Small intestine (tissue), 7 donors: ENCODE data around the gene GPLD1. TPM values are rescaled to one million over a fixed set of nuclear protein-coding genes. Genes with fewer than 3 reads are reported as not detected.
"Not testable (repeated sequence)": the region's sequence is repeated elsewhere in the genome, so short reads cannot be mapped to it uniquely, and the experiment has no call there.

Source experiments
- DNase-seq, 2 donors: peaks; one replicate each; pipeline versions ENCODE4 v3.0.0 to v3.0.0-alpha.2; 2013
- FAIRE-seq: peaks from 2 replicates; lab custom pipeline; 2012; peaks lifted over from hg19 to GRCh38; lab: Jason Lieb, UNC
- H3K27ac ChIP-seq, 3 donors: one replicate each; pipeline ENCODE4 v1.5.1; 2013; ENCODE audit warnings: low read length in 2 of 3, mild to moderate bottlenecking in 2 of 3, control low read depth in 1 of 3, inconsistent platforms in 1 of 3, low read depth in 1 of 3, moderate library complexity in 1 of 3
- H3K27me3 ChIP-seq, 3 donors: one replicate each; pipeline ENCODE4 v1.6.1; 2013; ENCODE audit warnings: low read length in 3 of 3, inconsistent platforms in 1 of 3; ENCODE audit not compliant: control insufficient read depth in 3 of 3, insufficient read depth in 3 of 3
- H3K36me3 ChIP-seq, 3 donors: one replicate each; pipeline ENCODE4 v1.6.1; 2013; ENCODE audit warnings: low read length in 3 of 3, inconsistent platforms in 1 of 3, low read depth in 1 of 3, mild to moderate bottlenecking in 1 of 3, moderate library complexity in 1 of 3; ENCODE audit not compliant: control insufficient read depth in 3 of 3, insufficient read depth in 2 of 3
- H3K4me1 ChIP-seq, 3 donors: one replicate each; pipeline ENCODE4 v1.6.1; 2013; ENCODE audit warnings: low read length in 2 of 3, inconsistent platforms in 1 of 3, low read depth in 1 of 3, mild to moderate bottlenecking in 1 of 3, moderate library complexity in 1 of 3; ENCODE audit not compliant: control insufficient read depth in 3 of 3, insufficient read depth in 2 of 3
- H3K4me3 ChIP-seq, 3 donors: one replicate each; pipeline ENCODE4 v1.5.1; 2013; ENCODE audit warnings: low read length in 3 of 3, control low read depth in 1 of 3, inconsistent platforms in 1 of 3, low read depth in 1 of 3, mild to moderate bottlenecking in 1 of 3, moderate library complexity in 1 of 3
- H3K9me3 ChIP-seq, 2 donors: one replicate each; pipeline ENCODE4 v1.6.1; 2013; ENCODE audit warnings: low read depth in 1 of 2, low read length in 1 of 2; ENCODE audit not compliant: control insufficient read depth in 2 of 2, insufficient read depth in 1 of 2
- WGBS, 3 donors: extraction: QIAGEN DNeasy Blood & Tissue Kit; methylation state at CpG; one replicate each; pipeline ENCODE4 v1.1.7; 2013; 5-methylcytosine and 5-hydroxymethylcytosine counted together
- polyA plus RNA-seq, 4 donors: library from polyadenylated mRNA; stranded (reverse) in 3 of 4; unstranded in 1 of 4; fragments of 200-250 nt in 3 of 4; fragments of 120-200 nt in 1 of 4; gene quantifications; one replicate each; pipeline versions ENCODE4 v1.2.1 to v1.2.3, GENCODE V29; 2013
- donor health status: healthy with polysubstance abuse.
- donor health status: control.
- donor health status: control.
- donor health status: Bipolar disorder and iron deficiency.
- donor health status: healthy.

GPLD1 gene
- polyA plus RNA-seq, 4 donors: 0.28 to 1.4 TPM; not detected in 2

DNA sequence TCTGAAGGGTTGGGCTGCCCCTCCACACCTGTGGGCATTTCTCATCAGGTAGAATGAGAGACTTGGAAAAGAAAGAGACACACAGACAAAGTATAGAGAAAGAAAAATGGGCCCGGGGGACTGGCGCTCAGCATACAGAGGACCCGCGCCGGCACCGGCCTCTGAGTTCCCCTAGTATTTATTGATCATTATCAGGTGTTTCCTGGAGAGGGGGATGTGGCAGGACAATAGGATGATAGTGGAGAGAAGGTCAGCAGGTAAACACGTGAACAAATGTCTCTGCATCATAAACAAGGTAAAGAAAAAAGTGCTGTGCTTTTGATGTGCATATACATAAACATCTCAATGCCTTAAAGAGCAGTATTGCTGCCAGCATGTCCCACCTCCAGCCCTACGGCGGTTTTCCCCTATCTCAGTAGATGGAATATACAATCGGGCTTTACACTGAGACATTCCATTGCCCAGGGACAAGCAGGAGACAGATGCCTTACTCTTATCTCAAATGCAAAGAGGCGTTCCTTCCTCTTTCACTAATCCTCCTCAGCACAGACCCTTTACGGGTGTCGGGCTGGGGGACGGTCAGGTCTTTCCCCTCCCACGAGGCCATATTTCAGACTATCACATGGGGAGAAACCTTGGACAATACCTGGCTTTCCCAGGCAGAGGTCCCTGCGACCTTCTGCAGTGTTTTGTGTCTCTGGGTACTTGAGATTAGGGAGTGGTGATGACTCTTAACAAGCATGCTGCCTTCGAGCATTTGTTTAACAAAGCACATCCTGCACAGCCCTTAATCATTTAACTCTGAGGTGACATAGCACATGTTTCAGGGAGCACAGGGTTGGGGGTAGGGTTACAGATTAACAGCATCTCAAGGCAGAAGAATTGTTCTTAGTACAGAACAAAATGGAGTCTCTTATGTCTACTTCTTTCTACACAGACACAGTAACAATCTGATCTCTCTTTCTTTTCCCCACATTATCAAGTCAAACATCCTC is 89.0 kb downstream of the GPLD1 start:
- not testable (repeated sequence) for H3K4me1 ChIP-seq, H3K27ac ChIP-seq, FAIRE-seq, H3K4me3 ChIP-seq, H3K36me3 ChIP-seq, DNase-seq, H3K27me3 ChIP-seq
- peaks cover 0 to 11% of the 10 kb centered on the region in 2 donors for H3K9me3 ChIP-seq
- 16 to 35% (median 24%) methylated on average over 17 of the region's 17 CpGs for WGBS, 3 donors

DNA sequence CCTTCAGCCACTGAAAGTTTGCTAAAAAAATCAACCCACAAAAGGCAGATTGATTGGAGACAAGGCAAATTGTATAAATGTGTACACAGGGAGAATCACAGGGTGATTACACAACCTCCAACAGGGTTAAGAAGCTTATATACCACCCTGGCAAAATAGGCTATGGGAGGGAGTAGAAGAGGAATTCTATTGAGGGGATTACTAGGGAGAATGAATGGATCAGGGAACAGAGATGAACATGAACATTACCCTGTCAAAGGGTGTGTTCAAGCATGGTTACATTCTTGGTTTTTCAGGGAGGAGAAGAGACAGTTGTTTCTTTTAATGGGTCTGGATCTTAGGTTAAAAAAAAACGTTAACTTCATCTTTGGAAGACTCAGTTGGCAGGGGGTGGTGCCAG is 91.7 kb downstream of the GPLD1 start:
- Histone ChIP-seq H3K9me3 (peaks cover 0 to 11% of the 10 kb centered on the region in 2 donors), H3K27me3 (peaks cover 0 to 7% (median 0%) of the 10 kb centered on the region in 3 donors), H3K4me3 (no peak overlapping the region), H3K36me3 (no peaks in the 10 kb centered on the region), H3K27ac (no peak overlapping the region), H3K4me1 (peaks cover 0 to 4% (median 0%) of the 10 kb centered on the region in 3 donors)
- no peak for DNase-seq
- FAIRE-seq: no peak
- WGBS, 3 donors: 52 to 60% (median 58%) methylated on average over 1 of the region's 1 CpG

DNA sequence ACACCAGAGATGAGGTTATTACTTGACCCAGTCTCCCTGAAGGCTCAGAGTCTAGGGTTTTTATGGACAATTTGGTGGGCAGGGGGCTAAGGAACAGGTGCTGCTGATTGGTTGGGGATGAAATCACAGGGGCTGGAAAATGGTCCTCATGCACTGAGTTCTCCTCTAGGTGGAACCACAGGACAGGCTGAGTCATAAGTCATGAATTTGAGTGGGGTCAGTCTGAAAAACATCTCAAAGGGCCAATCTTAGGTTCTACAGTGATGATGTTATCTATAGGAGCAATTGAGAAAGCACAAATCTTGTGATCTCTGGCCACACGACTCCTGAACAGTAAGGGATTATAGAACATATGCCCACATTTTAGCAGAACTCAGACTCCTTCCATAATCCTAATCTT is 92.6 kb downstream of the GPLD1 start:
- Histone ChIP-seq H3K27me3 (peaks cover 0 to 7% (median 0%) of the 10 kb centered on the region in 3 donors), H3K4me3 (no peak overlapping the region), H3K27ac (no peak overlapping the region), H3K36me3 (no peaks in the 10 kb centered on the region), H3K4me1 (no peaks in the 10 kb centered on the region), H3K9me3 (peaks cover 0 to 11% of the 10 kb centered on the region in 2 donors)
- no peak for DNase-seq
- WGBS, 3 donors: 82 to 86% (median 83%) methylated on average over 1 of the region's 1 CpG
- FAIRE-seq: no peak

- Histone ChIP-seq H3K27ac (no peak overlapping the region), H3K27me3 (peaks cover 0 to 7% (median 0%) of the 10 kb centered on the region in 3 donors), H3K36me3 (no peaks in the 10 kb centered on the region), H3K9me3 (peaks cover 0 to 11% of the 10 kb centered on the region in 2 donors), H3K4me3 (no peak overlapping the region), H3K4me1 (no peaks in the 10 kb centered on the region)
- WGBS, 3 donors: 78 to 84% (median 80%) methylated on average over 4 of the region's 4 CpGs
- FAIRE-seq (no peak), DNase-seq (no peak)
Measured at GRCh38 chr6:24394780-24395437, 94.5 kb downstream of the GPLD1 start.

GRCh38 chr6:24394061-24394779 is 95.2 kb downstream of the GPLD1 start:
- WGBS, 3 donors: 88 to 90% (median 89%) methylated on average over 2 of the region's 2 CpGs

DNA sequence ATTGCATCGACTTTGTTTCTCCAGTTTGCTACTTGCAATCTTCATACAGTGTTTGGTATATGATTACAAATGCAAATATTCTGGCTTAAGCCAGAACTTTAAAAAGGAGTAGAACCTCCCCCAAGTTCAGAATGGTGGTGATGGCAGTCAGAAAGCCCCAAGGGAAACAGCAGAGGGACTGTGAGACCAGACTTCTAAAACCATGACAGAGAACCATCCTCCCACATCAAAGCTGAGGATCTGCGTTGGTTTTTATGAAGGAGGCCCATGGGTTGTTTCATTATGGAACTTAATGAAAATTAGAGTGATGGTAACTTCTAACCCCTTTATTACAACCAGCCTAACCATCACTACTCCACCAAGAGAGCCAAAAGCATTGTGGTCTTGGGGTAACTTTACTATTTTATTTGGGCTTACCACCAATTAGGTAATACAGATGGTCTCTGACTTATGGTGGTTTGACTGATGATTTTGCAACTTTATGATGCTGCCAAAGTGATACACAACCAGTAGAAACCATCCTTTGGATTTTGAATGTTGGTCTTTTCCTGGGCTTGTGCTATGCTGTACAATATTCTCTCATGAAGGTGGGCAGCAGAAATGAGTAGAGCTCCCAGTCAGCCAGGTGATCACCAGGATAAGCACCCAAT is 97.5 kb downstream of the GPLD1 start:
- H3K27ac ChIP-seq: no peak overlapping the region
- peaks cover 0 to 9% of the 10 kb centered on the region in 2 donors for H3K9me3 ChIP-seq
- H3K4me1 ChIP-seq: no peaks in the 10 kb centered on the region
- H3K27me3 ChIP-seq: peaks cover 0 to 3% (median 0%) of the 10 kb centered on the region in 3 donors
- no peaks in the 10 kb centered on the region for H3K36me3 ChIP-seq
- WGBS, 3 donors: 59 to 84% (median 81%) methylated on average over 2 of the region's 2 CpGs
- DNase-seq (no peak), FAIRE-seq (no peak)
- H3K4me3 ChIP-seq: no peak overlapping the region

More at GRCh38 chr6:24394061-24394779, 95.2 kb downstream of the GPLD1 start:
- Histone ChIP-seq H3K4me1 (no peaks in the 10 kb centered on the region), H3K27ac (no peak overlapping the region), H3K9me3 (peaks cover 0 to 11% of the 10 kb centered on the region in 2 donors), H3K27me3 (peaks cover 0 to 3% (median 0%) of the 10 kb centered on the region in 3 donors), H3K36me3 (no peaks in the 10 kb centered on the region), H3K4me3 (no peak overlapping the region)
- FAIRE-seq (no peak), DNase-seq (no peak)

DNA sequence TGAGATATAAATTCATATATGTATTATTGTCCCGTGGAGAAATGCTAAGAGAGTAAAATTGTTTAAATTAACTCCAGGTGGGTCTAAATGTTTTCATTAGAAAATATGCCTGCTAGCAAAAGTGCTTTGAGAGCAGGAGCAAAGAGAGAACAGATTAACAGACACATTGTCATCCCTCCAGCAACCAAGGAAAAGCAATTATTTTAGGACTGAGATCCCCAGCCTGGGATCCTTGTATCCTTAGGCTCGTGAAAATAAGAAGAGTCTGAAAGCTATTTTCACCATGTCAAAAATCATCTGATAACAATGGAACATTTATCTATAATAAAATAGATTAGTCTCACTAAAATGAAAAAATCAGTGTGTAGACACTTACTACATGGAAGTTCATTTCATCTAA is 98.2 kb downstream of the GPLD1 start:
- no peaks in the 10 kb centered on the region for H3K27me3 ChIP-seq
- no peaks in the 10 kb centered on the region for H3K36me3 ChIP-seq
- DNase-seq (no peak), FAIRE-seq (no peak)
- no peak overlapping the region for H3K27ac ChIP-seq
- peaks cover 0 to 2% of the 10 kb centered on the region in 2 donors for H3K9me3 ChIP-seq
- no peak overlapping the region for H3K4me3 ChIP-seq
- WGBS, 3 donors: 58 to 76% (median 69%) methylated on average over 2 of the region's 2 CpGs
- H3K4me1 ChIP-seq: no peaks in the 10 kb centered on the region
